Epithelial cell of prostate (primary cell): ENCODE measurements around the gene CHSY1.

Experiments
- DNase-seq: peaks from one replicate; pipeline ENCODE4 v3.0.0-alpha.2; 2011; ENCODE audit warnings: low read depth, low spot score
- H3K27ac ChIP-seq: fragments of 450-650 bp; 2 replicates; pipeline ENCODE4 v1.5.1; 2017; ENCODE audit warnings: mild to moderate bottlenecking

The CHSY1 gene

DNA sequence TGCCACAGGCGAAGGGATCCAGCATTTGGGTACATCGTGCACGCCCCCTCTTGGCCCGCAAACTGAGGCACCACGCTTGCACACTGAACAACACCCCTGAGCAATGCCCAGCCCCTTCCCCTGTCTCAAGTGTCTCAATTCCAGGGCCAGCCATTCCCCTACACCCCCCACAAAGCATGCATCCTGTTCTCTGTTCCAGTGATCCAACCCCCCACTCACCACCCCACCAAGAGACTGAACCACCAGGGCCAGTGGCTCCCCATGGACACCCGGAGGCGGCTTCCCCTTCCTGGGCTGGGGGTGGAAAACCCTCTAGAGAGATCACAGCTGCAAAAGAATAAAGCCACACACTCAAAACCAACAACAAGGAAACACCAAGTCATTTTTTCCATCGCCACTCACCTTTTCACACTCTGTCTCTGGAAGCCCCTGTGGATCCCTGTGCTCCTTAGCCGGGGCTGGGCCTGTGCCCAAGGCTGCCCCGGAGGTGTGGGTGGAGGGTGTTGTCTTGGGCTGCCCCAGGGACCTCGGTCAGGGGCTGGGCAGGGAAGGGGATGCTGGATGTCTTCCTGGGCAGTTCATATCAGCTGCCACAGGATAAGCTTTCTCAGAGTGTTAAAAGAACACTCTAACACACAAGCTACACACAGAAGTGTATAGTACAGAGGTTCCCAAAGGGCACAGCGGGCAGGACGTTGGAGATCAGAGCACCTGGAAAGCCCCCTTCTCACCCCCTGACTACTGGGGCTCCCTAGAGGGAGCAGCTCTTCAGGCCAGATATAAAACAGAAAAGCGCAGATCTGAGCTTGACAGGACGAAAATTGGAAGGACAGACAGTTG, 92.5 kb downstream of the CHSY1 start:
- no peak overlapping the region for H3K27ac ChIP-seq
- no peak for DNase-seq

DNA sequence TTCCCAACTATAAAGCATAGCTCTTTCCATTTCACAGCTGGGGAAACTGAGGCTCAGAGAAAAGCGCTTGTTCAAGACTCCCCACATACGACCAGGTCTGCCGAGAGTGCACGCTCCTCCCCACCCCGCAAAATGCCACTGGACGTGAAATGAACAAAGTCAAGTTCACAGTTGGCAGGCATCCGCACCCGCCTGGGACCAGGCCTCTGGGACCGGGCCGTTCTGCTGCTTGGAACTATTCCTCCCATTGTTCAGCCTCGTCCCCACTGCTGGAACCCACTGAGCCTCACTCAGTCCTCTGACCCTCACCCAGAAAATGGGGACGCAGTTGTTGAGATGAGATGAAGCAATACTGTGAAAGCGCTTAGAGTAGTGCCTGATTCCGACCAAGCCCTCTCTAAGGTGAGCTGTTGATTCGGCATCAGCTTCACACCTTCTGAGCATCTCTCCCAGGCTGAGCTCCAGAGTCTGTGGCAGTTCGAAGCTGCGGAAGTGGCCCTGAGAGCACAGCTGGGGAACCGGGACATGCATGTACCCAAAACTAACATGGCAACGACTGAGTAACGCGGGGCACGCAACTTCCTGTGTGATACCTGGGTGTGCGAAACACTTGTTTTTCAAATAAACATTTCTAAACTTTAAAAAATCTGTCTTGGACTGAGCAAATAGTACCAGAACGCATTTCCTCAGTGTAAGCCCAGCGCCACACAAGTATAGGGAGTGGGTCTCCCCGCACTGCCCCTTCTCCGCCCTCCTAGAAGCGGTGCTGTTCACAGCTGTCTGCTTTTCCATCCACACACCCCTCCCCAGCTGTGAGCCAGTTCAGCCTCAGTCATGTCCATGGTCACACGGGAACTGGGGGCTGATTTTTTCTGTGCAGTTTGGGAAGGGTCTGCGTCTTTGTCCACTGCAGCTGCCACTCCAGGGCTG, 93.4 kb downstream of the CHSY1 start:
- DNase-seq, result no peak
- H3K27ac ChIP-seq, result no peak overlapping the region

DNA sequence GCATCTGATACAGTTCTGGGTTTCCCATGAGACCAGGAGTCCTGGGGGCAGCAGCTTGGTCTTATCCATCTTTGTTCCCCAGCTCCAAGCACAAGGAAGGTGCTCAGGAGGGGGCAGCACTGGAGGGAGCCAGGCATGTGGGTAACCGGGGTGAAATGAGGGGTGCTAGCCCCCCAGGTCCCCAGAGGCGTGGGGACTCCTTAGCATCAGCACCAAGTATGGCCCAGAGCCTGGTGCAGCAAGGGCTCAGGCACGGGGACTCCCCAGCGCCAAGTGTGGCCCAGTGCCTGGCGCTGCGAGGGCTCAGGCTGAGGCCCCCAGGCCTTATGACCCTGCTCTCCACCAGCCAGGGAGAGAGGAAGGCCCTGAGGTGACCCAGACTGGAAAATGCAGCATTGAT, 94.1 kb downstream of the CHSY1 start:
- H3K27ac ChIP-seq, result no peak overlapping the region
- no peak for DNase-seq

- no peak for DNase-seq
- H3K27ac ChIP-seq, result no peak overlapping the region
Observed at GRCh38 chr15:101156509-101157159, 95.2 kb downstream of the CHSY1 start.

GRCh38 chr15:101156061-101156460, 95.8 kb downstream of the CHSY1 start:
- DNase-seq, result no peak
- no peak overlapping the region for H3K27ac ChIP-seq

DNA sequence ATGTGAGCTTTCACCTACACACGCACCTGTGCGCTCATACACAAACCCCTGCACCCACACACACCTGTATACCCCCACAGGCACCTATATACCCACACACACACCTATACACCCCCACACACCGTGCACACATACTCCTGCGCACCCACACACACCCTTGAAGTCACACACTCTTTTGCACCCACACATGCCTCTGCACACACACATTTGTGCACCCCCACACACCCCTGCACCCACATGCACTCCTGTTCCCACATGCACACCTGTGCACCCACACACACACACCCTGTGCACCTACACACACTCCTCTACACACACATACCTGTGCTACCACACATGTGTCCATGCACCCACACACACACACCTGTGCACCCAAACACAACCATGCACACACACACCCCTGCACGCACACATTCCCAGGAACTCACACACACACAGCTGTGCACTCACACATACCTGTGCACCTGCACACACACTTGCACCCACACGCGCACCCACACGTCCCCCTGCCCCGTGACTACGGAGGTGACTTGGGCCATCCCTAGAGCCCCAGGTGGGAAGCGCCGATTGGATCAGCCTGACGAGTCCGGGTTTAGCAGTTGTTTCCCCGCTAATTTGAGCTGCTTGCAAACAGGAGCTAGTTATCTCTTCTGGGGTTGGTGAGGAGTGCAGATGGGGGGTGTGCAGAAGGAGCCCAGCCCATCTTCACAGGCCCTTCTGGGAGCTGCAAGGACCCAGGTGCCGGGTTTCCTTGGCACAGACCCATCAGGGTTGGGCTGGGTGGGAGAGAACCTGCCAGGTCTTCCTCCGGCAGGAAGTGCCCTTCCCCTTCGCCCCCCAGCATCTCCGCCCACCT, 97.8 kb downstream of the CHSY1 start:
- H3K27ac ChIP-seq, result no peak overlapping the region
- DNase-seq, result no peak

DNA sequence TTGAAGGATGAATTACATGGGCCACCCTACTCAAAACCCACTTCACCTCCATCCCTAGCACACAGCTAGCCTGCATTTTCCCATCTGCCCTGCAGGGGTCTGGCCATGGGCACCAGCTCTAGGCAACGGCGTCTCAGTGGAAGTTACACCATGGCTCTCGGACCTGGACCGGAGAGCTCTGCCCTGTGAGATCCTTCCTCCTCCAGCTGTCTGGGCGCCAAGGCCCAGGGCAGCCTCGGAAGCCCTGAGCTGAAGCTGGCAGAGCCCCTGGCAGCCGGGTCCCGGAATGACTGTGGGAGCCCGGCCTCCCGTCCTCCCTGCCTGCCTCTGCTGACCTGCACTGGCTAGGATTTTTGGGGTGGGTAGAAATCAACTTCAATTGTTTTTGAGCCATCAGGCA, 98.9 kb downstream of the CHSY1 start:
- H3K27ac ChIP-seq, result no peak overlapping the region
- DNase-seq, result no peak

- no peak overlapping the region for H3K27ac ChIP-seq
- no peak for DNase-seq
Observed at GRCh38 chr15:101151288-101151687, 100.6 kb downstream of the CHSY1 start.

DNA sequence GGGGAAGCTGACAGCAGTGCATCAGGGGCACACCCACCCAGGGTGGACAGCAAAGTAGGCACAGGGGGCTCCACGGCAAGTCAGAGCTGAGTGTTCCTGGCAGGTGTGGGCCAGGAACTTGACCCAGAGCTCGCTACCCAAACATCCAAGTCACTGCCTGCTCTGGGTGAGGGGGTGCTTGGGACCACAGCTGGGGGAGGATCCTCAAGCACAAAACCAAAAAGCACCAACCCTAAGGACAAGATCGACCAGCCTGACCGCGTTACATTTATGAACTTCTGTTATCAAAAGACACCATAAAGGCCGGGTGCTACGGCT, 101.2 kb downstream of the CHSY1 start:
- H3K27ac ChIP-seq, result no peak overlapping the region
- no peak for DNase-seq

DNA sequence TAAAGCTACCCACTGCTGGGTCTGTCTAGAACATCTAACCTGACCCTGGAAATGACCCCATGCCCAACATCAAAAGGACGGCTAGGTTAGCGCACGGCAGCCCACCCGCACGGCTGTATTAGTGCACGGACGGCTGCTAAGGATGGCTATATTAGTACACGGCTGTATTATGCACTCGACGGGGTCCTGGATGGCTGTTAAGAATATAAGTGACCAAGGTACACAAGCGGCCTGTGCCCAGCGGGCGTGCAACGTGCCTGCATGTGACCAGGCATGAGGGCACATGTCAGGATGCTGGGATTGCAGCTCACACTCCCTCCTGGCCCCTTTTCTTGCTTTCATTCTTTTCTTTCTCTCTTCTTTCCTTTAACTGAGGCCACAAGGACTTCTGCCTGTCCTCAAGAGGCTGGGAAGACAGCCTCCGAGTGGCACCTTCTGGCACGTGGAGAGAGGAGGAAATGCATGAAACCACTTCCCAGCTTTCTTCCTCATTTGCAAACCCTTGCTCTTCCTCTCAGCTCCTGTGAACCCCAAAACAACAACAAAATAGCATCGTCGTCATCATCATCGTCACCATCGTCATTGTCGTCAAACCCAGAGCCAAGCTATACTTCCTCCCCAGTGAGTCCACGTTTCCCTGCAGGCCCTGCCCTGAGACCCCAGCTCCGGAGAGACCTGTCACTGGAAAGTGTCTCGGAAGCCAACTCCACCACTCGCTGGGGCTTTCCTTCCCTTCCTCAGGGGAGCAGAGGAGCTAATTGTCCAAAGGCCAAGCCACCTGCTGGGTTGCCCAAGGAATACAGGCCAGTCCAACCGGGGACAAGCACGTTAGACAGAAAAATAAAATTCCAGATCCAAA, 101.8 kb downstream of the CHSY1 start:
- H3K27ac ChIP-seq, result no peak overlapping the region

DNA sequence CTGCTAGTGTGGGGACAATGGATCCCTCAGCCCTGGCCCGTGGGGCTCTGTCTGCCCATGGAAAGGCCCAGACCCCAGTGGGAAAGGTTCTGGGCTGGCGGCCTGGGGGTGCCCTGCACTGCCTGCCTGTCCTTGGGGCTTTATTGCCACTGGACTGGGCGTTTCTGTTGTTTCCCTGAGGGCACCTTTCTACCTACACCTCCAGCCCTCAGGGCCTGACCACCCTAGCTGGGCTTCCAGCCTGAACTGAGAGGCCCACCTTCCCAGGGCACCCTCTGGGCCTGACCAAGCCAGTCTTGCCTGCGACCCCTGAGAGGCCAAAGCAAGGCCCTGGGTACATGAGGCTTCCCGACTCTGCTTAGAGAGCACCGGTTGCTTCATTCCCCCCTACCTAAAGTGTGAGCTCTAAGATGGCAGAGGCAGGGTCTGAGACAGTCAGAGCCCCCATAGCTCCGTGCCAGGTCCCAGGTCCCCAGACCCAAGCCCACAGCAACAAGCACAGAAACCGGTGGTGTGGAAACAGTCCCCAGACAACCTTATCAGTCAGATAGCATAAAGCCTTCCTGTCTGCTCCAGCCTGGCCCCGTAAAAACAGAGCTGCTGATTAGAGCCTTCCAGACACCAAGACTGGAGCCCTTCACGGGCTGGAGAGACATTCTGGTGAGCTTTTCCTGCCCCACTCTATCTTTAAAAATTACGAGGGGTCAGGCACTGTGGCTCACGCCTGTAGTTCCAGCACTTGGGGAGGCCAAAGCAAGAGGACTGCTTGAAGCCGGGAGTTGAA, 102.8 kb downstream of the CHSY1 start:
- no peak for DNase-seq
- no peak overlapping the region for H3K27ac ChIP-seq

More for the DNA sequence above, 101.8 kb downstream of the CHSY1 start:
- no peak for DNase-seq

DNA sequence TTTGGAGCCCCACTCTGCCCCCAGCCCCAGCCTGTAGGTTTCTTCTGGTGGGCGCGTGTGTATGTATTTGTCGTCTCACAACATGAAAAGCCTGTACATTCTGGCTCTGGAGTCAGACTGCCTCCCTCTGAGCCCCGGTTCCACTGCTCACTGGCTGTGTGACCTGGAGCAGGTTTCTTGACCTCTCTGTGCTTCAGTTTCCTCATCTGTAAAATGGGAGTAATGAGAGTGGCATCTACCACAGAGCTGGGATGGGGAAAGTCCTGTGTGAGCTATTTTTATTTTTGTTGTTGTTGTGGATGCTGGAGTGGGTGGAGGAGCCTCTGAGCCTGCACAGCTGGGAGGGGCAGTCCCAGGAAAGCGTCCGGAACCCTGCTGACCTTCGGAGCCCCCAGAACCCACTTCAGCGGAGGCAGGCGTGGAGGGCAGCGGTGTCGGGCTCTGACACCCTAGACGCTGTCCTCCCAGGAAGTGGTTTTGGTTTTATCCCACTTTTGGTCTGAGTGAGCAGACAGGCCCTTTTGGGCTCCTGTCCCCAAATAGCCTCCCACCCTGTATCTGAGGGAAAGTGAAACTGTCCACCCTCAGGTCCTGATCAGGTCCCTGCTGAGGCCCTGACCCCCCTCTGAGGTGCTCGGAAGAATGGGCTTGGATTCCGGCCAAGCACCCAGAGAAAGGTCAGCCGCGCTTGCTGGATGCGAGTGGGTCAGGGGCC, 103.5 kb downstream of the CHSY1 start:
- H3K27ac ChIP-seq, result no peak overlapping the region

GRCh38 chr15:101147181-101147580, 104.7 kb downstream of the CHSY1 start:
- no peak overlapping the region for H3K27ac ChIP-seq
- DNase-seq, result no peak

More for the DNA sequence above, 103.5 kb downstream of the CHSY1 start:
- no peak for DNase-seq

- DNase-seq, result no peak
- H3K27ac ChIP-seq, result no peak overlapping the region
Observed at GRCh38 chr15:101146118-101146702, 105.6 kb downstream of the CHSY1 start.

- no peak overlapping the region for H3K27ac ChIP-seq
- DNase-seq, result no peak
Observed at GRCh38 chr15:101145362-101145761, 106.5 kb downstream of the CHSY1 start.

- H3K27ac ChIP-seq, result no peak overlapping the region
- DNase-seq, result no peak
Observed at GRCh38 chr15:101143321-101143720, 108.5 kb downstream of the CHSY1 start.

DNA sequence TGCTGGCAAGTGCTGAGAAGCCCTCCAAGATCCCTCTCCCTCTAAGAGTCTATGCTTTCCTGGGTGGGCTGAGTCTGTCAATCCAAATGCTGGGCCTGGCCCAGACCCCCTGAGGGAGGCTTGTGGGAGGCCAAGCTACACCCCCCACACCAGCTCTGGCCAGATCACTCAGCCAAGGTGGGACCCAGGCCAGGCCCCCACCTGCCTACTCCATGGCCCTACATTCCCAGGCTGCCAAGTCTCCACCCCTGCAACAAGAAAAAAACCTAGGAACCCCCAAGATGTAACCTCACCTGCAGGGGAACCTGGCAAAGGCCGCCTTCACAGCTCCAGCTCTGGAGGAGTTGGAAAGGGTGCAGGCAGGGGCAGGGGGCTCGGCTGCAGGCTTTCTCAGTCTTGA, 109.1 kb downstream of the CHSY1 start:
- DNase-seq, result no peak
- no peak overlapping the region for H3K27ac ChIP-seq
